Esophagus muscularis mucosa (tissue), 4 donors: ENCODE data around the gene IQCN. TPM values are rescaled to one million over a fixed set of nuclear protein-coding genes. Genes with fewer than 3 reads are reported as not detected.

Source experiments
- DNase-seq: peaks from one replicate; pipeline ENCODE4 v3.0.0-alpha.2; 2017; ENCODE audit errors: extremely low spot score
- H3K27ac ChIP-seq, 4 donors: fragments of 200-600 bp; sonication (generic); replicated peaks in 1 of 4; 1 replicate in 3 of 4; 2 replicates in 1 of 4; pipeline ENCODE4 v1.5.1; 2016 to 2019; ENCODE audit warnings: mild to moderate bottlenecking in 1 of 4
- H3K27me3 ChIP-seq, 4 donors: fragments of 200-600 bp; sonication (generic); one replicate each; pipeline versions ENCODE4 v1.5.1 to v1.6.0; 2016 to 2019
- H3K36me3 ChIP-seq, 4 donors: fragments of 200-600 bp; sonication (generic); one replicate each; pipeline ENCODE4 v1.5.1; 2016 to 2019
- H3K4me1 ChIP-seq, 4 donors: fragments of 200-600 bp; sonication (generic); one replicate each; pipeline ENCODE4 v1.5.1; 2016 to 2019
- H3K4me3 ChIP-seq, 4 donors: fragments of 200-600 bp; sonication (generic); 1 replicate in 2 of 4; 2 replicates in 2 of 4; pipeline ENCODE4 v1.5.1; 2016 to 2019; ENCODE audit warnings: mild to moderate bottlenecking in 4 of 4, moderate library complexity in 1 of 4
- H3K9me3 ChIP-seq, 4 donors: fragments of 200-600 bp; sonication (generic); 1 replicate in 3 of 4; 2 replicates in 1 of 4; pipeline ENCODE4 v1.5.1; 2016 to 2019
- EP300 ChIP-seq: sonication (generic); formaldehyde crosslinking; IDR thresholded peaks from one replicate; pipeline ENCODE4 v1.6.1; 2017; ENCODE audit warnings: antibody characterized with exemption
- POLR2A ChIP-seq: fragments of 450-650 bp; IDR thresholded peaks from one replicate; pipeline ENCODE4 v1.6.1; 2017; ENCODE audit warnings: antibody characterized with exemption, moderate library complexity, mild to moderate bottlenecking, low read depth
- POLR2AphosphoS5 ChIP-seq, 2 donors: sonication (generic); formaldehyde crosslinking; IDR thresholded peaks; one replicate each; pipeline ENCODE4 v1.6.1; 2017; ENCODE audit warnings: antibody characterized with exemption in 2 of 2
- WGBS: methylation state at CpG from one replicate; pipeline ENCODE4 v1.1.5; 2018; 5-methylcytosine and 5-hydroxymethylcytosine counted together
- intact Hi-C: fragments of 100-400 bp; cut with DNase I; formaldehyde crosslinking; loops from one replicate; pipeline ENCODE4 v1.15.1; 2023
- total RNA-seq, 4 donors: library from RNA; depleted of rRNA; stranded (reverse); fragments of >200 nt; gene quantifications; one replicate each; pipeline versions ENCODE4 v1.1.0 to v1.2.1, GENCODE V29; 2016
- TF ChIP-seq, protein P1 (sequence below), 3 experiments: fragments of 200-600 bp in 2 of 3; fragments of 450-650 bp in 1 of 3; sonication (generic) in 2 of 3; IDR thresholded peaks; one replicate each; pipeline ENCODE4 v1.5.1; 2017 to 2019; ENCODE audit warnings: antibody characterized with exemption in 3 of 3, mild to moderate bottlenecking in 2 of 3, moderate library complexity in 1 of 3

Gene IQCN
- total RNA-seq, 4 donors from 2014 or later: 0.52 to 2.5 (median 1.3) TPM

DNA sequence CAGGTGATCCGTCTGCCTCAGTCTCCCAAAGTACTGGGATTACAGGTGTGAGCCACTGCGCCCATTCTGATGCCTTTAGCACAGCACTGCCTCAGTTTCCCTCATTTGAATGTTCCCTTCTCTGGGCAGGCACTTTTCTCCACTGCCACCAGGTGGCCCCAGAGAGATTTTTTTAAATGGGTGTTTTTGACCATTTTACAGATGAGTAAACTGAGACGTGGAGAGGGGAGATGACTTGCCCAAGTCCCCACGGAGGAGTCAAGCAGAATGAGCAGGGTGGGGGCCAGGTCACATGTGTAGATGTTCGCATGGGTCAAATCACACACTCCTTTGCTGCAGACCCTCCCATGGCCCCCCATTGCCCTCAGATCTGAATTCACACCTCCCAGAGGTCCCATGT is 44.8 kb downstream of the IQCN start:
- Histone ChIP-seq H3K9me3 (peaks cover 0 to 13% (median 10%) of the 10 kb centered on the region in 4 donors), H3K4me1 (peaks cover 19 to 36% (median 29%) of the 10 kb centered on the region in 4 donors), H3K4me3 (no peak overlapping the region), H3K27ac (no peak overlapping the region), H3K27me3 (peaks cover 7 to 99% (median 43%) of the 10 kb centered on the region in 4 donors), H3K36me3 (no peaks in the 10 kb centered on the region)
- TF ChIP-seq, protein P1, sequence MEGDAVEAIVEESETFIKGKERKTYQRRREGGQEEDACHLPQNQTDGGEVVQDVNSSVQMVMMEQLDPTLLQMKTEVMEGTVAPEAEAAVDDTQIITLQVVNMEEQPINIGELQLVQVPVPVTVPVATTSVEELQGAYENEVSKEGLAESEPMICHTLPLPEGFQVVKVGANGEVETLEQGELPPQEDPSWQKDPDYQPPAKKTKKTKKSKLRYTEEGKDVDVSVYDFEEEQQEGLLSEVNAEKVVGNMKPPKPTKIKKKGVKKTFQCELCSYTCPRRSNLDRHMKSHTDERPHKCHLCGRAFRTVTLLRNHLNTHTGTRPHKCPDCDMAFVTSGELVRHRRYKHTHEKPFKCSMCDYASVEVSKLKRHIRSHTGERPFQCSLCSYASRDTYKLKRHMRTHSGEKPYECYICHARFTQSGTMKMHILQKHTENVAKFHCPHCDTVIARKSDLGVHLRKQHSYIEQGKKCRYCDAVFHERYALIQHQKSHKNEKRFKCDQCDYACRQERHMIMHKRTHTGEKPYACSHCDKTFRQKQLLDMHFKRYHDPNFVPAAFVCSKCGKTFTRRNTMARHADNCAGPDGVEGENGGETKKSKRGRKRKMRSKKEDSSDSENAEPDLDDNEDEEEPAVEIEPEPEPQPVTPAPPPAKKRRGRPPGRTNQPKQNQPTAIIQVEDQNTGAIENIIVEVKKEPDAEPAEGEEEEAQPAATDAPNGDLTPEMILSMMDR (IDR thresholded peaks at IDR 0.05): peak in 1 of 3 experiments; percentile 38
- TF ChIP-seq POLR2AphosphoS5 (IDR thresholded peaks at IDR 0.05) (no peak), POLR2A (no peak), EP300 (no peak)
- no peak for DNase-seq
- WGBS: 70% methylated on average over 5 of the region's 5 CpGs
- intact Hi-C loops: no loop called here

DNA sequence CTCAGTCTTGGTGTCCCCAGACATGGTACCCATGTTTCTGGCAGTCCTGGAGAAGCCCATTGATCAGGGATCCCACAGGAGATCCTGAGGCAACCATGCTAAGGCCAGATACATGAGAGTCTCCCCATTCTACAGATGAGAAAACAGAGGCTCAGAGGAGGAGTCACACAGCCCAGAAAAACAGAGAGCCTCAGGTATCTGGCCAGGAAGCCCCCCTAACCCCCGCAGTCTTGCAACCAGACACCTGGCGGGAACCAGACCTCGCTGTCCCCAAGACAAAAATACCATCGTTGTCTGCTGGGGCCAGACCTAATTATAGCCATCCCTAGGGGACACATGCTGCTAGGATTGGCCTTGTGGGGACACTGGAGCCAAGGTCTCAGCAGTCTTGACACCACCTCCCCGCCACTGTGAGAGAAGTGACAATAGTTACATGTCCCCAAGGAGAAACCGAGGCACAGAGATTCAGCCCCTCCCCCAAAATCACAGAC is 46.4 kb downstream of the IQCN start:
- peaks cover 0 to 4% (median 1%) of the 10 kb centered on the region in 4 donors for H3K9me3 ChIP-seq
- intact Hi-C loops: no loop called here
- H3K27me3 ChIP-seq: peaks cover 4 to 83% (median 31%) of the 10 kb centered on the region in 4 donors
- WGBS: 74% methylated on average over 2 of the region's 6 CpGs
- DNase-seq: no peak
- no peak overlapping the region for H3K27ac ChIP-seq
- H3K36me3 ChIP-seq: no peaks in the 10 kb centered on the region
- H3K4me1 ChIP-seq: peaks cover 19 to 41% (median 33%) of the 10 kb centered on the region in 4 donors
- TF ChIP-seq POLR2AphosphoS5 (IDR thresholded peaks at IDR 0.05) (no peak), EP300 (no peak), POLR2A (no peak)
- TF ChIP-seq, protein P1 (IDR thresholded peaks at IDR 0.05): no peak
- no peak overlapping the region for H3K4me3 ChIP-seq

DNA sequence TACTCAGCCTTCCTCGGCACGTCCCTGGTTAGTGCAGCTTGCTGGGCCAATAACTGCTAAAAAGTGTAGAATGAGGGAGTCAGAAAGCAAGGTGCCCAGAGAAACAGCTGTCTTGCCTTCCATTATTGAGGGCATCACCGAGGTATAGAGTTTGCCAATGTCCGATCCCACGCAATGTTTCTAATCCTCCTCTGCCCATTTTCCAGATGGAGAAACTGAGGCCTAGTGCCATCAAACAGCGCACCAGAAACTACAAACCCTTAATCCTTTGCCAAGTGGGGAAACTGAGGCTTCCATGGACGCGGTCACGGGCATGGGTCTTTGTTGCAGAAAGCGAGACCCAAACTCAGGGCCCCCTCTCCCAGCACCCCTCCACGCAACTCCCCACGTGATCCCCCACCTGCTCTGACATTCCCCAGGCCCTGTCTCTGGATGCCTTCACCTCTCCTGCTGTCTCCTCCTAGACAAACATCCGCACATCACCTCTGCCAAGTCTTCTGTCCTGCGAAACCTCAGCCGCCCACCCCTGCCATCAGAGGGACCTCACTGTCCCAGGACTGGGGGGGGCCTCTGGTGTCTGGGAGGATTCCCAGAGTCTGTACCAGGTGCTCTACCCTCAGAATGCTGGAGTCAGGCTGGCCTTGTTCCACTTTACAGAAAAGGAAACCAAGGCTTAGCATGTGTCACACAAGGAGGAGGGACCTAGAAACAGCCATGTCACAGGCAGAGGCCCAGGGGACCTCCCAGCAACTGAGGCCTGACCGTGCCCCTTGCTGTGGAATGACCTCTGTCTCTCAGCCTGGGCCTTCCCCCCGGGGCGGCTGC is 47.1 kb downstream of the IQCN start:
- DNase-seq: no peak
- WGBS: 77% methylated on average over 16 of the region's 18 CpGs
- H3K9me3 ChIP-seq: no peaks in the 10 kb centered on the region
- H3K36me3 ChIP-seq: no peaks in the 10 kb centered on the region
- H3K27ac ChIP-seq: no peak overlapping the region
- H3K27me3 ChIP-seq: peaks cover 0 to 79% (median 25%) of the 10 kb centered on the region in 4 donors
- intact Hi-C loops: no loop called here
- no peak for TF ChIP-seq POLR2A
- no peak for TF ChIP-seq EP300
- TF ChIP-seq POLR2AphosphoS5 (IDR thresholded peaks at IDR 0.05): no peak
- TF ChIP-seq, protein P1 (IDR thresholded peaks at IDR 0.05): no peak
- H3K4me1 ChIP-seq: peaks cover 19 to 36% (median 31%) of the 10 kb centered on the region in 4 donors
- H3K4me3 ChIP-seq: no peak overlapping the region

DNA sequence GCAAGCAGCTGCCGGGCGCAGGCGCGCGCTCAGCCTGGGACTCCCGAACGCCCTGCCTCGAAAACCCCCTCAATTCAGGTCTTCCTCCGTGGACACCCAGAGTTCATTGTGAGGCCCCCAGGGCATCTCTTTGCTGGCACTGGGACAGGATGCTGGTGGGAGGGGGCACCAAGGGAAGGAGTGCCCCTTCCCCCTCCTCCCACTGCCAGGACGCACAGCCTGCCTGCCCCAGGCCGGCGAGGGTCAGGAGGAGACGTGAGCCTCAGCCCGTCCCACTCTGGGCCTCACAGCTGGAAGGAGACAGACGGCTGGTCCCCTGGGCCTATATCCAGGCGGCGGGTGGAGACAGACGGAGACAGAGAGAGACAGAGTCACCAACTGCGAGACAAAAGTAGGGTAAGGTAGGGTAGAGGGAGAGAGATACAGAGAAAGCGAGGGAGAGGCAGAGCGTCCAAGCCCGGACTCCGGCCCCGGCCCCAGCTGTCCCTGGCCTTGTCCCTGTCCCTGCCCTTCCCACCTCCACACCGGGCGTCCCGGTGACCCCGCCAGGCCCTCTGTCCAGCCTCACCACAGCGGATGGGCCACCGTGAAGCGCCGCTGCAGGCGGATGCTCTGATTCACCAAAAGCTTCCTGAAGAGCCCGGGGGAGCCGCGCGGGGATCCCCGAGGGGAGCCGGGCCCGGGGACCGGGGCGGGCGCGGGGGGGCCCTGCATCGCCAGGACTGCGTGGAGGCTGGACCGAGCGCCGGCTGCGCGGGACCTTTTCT is 48.4 kb downstream of the IQCN start, which contains the start of gene PDE4C:
Gene PDE4C (minus strand): TSS at position 737 of the 767 bp plus-strand sequence. CDS start 23 bp downstream, at position 714.
- Histone ChIP-seq H3K4me3 (peak within 1 kb of the TSS; percentile 21 to 51 (median 49)), H3K36me3 (no peaks in the 10 kb centered on the region), H3K27me3 (peaks cover 0 to 79% (median 24%) of the 10 kb centered on the region in 4 donors), H3K4me1 (peaks cover 19 to 32% (median 30%) of the 10 kb centered on the region in 4 donors), H3K27ac (peak within 1 kb of the TSS; percentile 35 to 62 (median 47)), H3K9me3 (no peaks in the 10 kb centered on the region)
- intact Hi-C loops: no loop called here
- TF ChIP-seq POLR2AphosphoS5 (IDR thresholded peaks at IDR 0.05) (no peak), POLR2A (no peak), EP300 (no peak)
- TF ChIP-seq, protein P1 (IDR thresholded peaks at IDR 0.05): no peak
- no peak for DNase-seq
- 14% methylated on average over 26 of the region's 51 CpGs for WGBS
